HG03378 (cell line): Measurements from ENCODE around the gene KCNJ6.

Experiments used
- ATAC-seq: cut with Tn5 transposase; IDR thresholded peaks from one replicate; pipeline ENCODE4 v1.9.1; 2021; ENCODE audit warnings: mild to moderate bottlenecking, moderate library complexity; ENCODE audit not compliant: unreplicated experiment

KCNJ6 gene

GRCh38 chr21:37821786-37822450, 94.3 kb downstream of the KCNJ6 start:
- no peak for ATAC-seq

DNA sequence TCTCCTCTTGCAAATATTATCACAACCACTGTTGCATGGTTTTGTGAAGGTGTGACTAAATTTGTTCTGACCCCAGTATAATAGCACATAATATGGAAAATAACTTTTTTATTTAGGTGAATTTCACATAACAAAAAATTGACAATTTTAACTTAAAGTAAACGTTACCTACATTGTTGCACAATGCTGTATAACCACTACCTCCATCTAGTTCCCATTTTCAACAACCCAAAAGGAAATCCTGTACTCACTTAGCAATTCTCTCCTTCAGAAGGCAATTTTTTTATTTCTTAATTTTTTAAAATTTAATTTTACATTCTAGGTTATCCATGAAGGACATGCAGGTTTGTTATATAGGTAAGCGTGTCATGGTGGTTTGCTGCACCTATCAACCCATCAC, 95.2 kb downstream of the KCNJ6 start:
- no peak for ATAC-seq

- ATAC-seq, result no peak
Observed at GRCh38 chr21:37819372-37819771, 96.9 kb downstream of the KCNJ6 start.

DNA sequence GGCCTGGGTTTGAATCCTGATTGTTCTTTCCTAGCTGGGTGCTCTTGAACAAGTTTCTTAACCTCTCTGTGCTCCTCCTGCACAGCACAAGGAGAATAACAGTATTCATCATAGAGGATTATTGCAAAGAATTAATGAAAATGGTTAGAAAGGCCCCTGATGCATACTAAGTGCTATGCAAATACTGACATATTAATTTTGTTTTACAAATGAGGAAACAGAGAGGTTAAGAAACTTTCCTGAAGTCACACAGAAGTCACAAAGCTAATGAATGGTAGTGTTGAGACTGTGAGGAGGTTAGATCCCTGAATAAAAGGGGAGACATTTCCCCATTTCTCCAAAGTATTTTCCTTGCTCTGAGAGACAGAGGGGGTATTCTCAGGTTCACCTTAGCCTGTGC, 99.0 kb downstream of the KCNJ6 start:
- ATAC-seq, result no peak

GRCh38 chr21:37815893-37816292, 100.4 kb downstream of the KCNJ6 start:
- ATAC-seq, result no peak

- no peak for ATAC-seq
Observed at GRCh38 chr21:37811711-37812110, 104.5 kb downstream of the KCNJ6 start.

GRCh38 chr21:37808261-37808660, 108.0 kb downstream of the KCNJ6 start:
- no peak for ATAC-seq

GRCh38 chr21:37805266-37805665, 111.0 kb downstream of the KCNJ6 start:
- no peak for ATAC-seq

- no peak for ATAC-seq
Observed at GRCh38 chr21:37804001-37804400, 112.3 kb downstream of the KCNJ6 start.

DNA sequence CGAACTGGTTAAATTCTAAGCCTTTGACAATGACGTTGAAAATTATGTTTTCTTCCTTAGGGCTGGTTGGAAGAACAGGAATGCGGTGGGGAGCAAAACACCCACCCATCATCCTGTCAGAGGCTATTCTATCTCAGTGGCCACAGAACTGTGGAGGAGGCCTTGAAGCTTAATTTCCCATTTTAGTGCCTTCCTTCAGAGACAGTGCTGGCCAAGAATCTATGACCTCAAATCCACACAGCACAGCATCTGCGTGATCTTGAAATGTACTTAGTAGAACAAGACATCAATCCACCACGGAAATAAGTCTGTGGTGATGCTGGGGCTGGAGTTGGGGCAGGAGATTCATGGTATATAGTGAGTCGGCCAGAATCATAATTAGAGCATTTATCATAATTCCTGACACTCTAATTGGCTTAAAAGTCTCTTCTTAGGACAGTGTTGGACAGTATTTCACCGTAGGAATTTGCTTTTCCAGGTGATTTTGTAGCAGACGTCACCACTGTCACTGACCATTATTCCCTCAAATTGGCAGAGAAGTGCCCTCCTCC, 113.1 kb downstream of the KCNJ6 start:
- no peak for ATAC-seq

DNA sequence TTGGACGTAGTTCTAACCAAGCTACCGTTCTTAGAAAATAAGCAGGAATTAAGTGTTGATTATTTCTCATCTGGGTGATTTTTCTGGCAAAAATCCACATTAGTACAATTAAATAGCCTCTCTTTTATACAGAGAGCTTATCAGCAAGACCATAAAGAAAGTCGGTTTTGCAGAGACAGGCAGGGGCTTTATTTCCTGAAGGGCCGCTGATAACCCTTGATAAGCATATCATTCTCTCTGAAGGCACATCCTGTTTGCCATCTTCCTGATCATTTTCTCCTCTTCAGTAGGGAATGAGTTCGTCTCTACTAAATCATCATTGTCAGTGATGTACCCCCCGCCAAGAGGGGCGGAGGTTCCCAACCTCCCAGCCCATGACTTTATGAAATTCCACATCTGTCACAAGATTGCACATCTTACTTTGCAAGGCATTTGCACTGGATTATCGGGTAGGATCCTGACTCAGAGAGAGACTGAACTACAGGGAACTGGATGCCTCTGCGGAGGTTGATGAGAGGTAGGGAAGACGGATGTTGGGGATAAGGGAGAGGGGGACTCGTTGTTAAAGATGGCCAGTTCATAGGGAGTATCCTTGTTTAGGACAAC, 115.7 kb downstream of the KCNJ6 start:
- ATAC-seq, result no peak

- ATAC-seq, result no peak
Observed at GRCh38 chr21:37800057-37800455, 116.2 kb downstream of the KCNJ6 start.

DNA sequence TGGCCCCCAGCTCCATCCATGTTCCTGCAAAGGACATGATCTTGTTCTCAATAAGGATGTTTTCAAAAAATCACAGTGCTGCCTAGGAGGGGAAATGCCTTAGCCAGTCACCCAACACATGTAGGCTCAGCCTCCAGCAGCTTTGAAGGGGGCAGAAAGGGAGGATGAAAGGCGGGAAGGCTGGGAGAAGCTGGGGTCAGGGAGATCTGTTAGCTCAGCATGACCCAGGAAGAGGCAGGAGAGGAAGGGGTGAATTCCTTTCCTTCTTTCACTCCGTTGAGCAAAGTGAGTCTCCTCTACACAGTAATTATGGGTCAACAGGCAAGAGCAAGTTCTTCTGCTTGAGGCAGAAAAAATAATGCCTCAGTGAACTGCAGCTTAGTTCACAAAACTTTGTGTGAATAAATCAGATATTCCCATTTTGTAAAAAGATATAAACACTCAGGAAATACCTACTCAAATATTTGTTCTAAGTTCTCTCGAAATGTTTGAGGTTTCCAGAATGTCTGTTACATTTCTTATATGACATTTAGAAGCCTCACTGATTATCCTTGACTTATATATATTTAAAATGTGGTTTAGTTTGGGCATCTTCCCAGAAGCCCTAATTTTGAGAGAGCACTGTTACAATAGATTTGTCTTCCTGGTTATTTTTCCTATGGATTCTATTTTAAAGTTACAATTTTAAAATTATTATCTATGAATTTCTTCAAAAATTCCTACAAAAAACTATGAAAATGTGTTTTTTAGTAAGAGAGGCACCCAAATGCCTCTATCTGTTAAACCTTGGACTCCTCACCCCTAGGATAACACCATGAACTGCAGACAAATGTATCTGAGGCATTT, 116.8 kb downstream of the KCNJ6 start:
- no peak for ATAC-seq

- ATAC-seq, result no peak
Observed at GRCh38 chr21:37797403-37797802, 118.9 kb downstream of the KCNJ6 start.

- ATAC-seq, result no peak
Observed at GRCh38 chr21:37796011-37796410, 120.2 kb downstream of the KCNJ6 start.

DNA sequence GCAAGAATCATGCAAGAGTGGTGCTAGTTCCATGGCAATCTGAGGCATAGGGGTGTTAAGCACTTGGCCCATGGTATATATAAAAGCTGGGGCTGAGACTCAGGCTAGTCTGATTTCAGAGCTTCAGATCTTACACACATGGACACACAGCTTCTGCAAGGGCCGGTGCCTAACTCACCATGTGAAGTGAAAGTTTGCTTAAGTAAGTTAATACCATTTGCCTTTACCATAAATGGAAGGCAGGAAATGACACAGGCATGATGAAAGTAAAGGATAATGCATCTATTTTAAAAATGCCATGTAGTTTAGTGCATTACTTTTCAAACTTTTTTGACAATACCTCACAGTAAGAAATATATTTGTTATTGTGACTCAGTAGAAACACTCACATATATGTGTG, 122.6 kb downstream of the KCNJ6 start:
- ATAC-seq, result no peak

GRCh38 chr21:37792046-37792445, 124.2 kb downstream of the KCNJ6 start:
- ATAC-seq, result no peak

DNA sequence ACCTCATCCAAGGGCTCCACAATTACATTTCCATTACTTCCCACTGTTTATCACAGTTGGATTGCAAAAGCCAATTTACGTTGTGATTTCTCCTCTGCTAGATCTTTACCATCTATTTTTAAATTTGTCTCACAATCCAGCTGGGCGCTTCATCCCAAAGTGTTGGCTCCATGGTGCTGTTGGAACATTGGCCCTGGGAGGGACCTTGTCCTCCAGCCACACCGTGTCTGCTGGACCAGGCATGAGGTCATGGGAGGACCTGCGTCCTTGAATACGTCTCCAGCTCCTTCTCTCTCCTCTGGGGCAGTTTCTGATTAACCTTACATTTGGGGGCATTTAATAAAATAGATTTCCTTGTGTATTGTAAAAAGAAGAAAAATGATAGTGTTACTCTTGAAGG, 125.4 kb downstream of the KCNJ6 start:
- no peak for ATAC-seq

GRCh38 chr21:37788503-37788902, 127.8 kb downstream of the KCNJ6 start:
- ATAC-seq, result no peak

DNA sequence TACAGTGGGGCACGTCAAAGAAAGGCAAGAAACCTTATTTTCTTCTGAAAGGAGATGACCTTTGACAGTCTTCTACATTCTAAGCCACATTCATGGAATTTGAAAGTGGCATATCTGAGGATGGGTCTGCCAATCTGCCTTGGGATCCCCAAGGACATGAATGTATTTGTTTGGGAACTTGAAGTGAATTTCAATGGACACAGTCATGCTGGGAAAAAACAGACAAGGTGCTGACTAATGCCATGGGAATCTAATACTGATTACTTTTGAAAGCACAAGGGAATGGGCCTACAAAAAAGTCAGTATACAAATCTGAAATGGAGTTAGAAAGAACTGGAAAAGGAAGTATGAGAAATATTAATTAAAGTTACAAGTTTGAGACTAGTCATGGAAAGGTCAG, 128.8 kb downstream of the KCNJ6 start:
- ATAC-seq, result no peak

- ATAC-seq, result no peak
Observed at GRCh38 chr21:37784591-37785318, 131.5 kb downstream of the KCNJ6 start.
